ENCODE data around the gene TBC1D4.
"Not testable (repeated sequence)": the region's sequence is repeated elsewhere in the genome, so short reads cannot be mapped to it uniquely, and the experiment has no call there.

Gene TBC1D4

GRCh38 chr13:75356421-75356820 is 125.5 kb downstream of the TBC1D4 start:
- no peak for DNase-seq (ENCODE audit: low read depth)

- DNase-seq (ENCODE audit: low read depth) = no peak
These were observed 126.4 kb downstream of the TBC1D4 start for GRCh38 chr13:75355609-75356008.

- DNase-seq (ENCODE audit: low read depth) = no peak
These were observed 128.2 kb downstream of the TBC1D4 start for GRCh38 chr13:75353781-75354193.

- no peak for DNase-seq (ENCODE audit: low read depth)
These were observed 129.2 kb downstream of the TBC1D4 start for GRCh38 chr13:75352641-75353327.

- DNase-seq (ENCODE audit: low read depth) = not testable (repeated sequence)
These were observed 130.4 kb downstream of the TBC1D4 start for GRCh38 chr13:75351538-75351937.

GRCh38 chr13:75347925-75348324 is 134.0 kb downstream of the TBC1D4 start:
- no peak for DNase-seq (ENCODE audit: low read depth)

- DNase-seq (ENCODE audit: low read depth) = no peak
These were observed 134.5 kb downstream of the TBC1D4 start for GRCh38 chr13:75347457-75347856.

- no peak for DNase-seq (ENCODE audit: low read depth)
These were observed 136.8 kb downstream of the TBC1D4 start for GRCh38 chr13:75345193-75345592.

- no peak for DNase-seq (ENCODE audit: low read depth)
These were observed 140.9 kb downstream of the TBC1D4 start for GRCh38 chr13:75341028-75341427.

- DNase-seq (ENCODE audit: low read depth) = no peak
These were observed 142.2 kb downstream of the TBC1D4 start for GRCh38 chr13:75339635-75340374.

- DNase-seq (ENCODE audit: low read depth) = no peak
These were observed 147.1 kb downstream of the TBC1D4 start for GRCh38 chr13:75334634-75335447.

GRCh38 chr13:75333103-75333502 is 148.9 kb downstream of the TBC1D4 start:
- DNase-seq (ENCODE audit: low read depth) = no peak

- no peak for DNase-seq (ENCODE audit: low read depth)
These were observed 150.1 kb downstream of the TBC1D4 start for GRCh38 chr13:75331792-75332349.

GRCh38 chr13:75330770-75331169 is 151.2 kb downstream of the TBC1D4 start:
- no peak for DNase-seq (ENCODE audit: low read depth)

GRCh38 chr13:75329723-75330122 is 152.2 kb downstream of the TBC1D4 start:
- DNase-seq (ENCODE audit: low read depth) = no peak

- no peak for DNase-seq (ENCODE audit: low read depth)
These were observed 152.9 kb downstream of the TBC1D4 start for GRCh38 chr13:75329097-75329496.

GRCh38 chr13:75327135-75327510 is 154.8 kb downstream of the TBC1D4 start:
- DNase-seq (ENCODE audit: low read depth) = no peak

- no peak for DNase-seq (ENCODE audit: low read depth)
These were observed 155.5 kb downstream of the TBC1D4 start for GRCh38 chr13:75326173-75327134.

GRCh38 chr13:75325711-75326110 is 156.3 kb downstream of the TBC1D4 start:
- DNase-seq (ENCODE audit: low read depth) = no peak

GRCh38 chr13:75324413-75324940 is 157.5 kb downstream of the TBC1D4 start:
- no peak for DNase-seq (ENCODE audit: low read depth)

- no peak for DNase-seq (ENCODE audit: low read depth)
These were observed 160.9 kb downstream of the TBC1D4 start for GRCh38 chr13:75321084-75321483.

All from fibroblast of the conjunctiva (primary cell).